Transverse colon (tissue), 3 donors: ENCODE measurements around the gene RIN3.

ENCODE experiments used
- CTCF ChIP-seq, 5 experiments: fragments of 200-600 bp in 3 of 5; fragments of 450-650 bp in 2 of 5; sonication (generic) in 3 of 5; IDR thresholded peaks; 1 replicate in 2 of 5; 2 replicates in 3 of 5; pipeline ENCODE4 v1.5.1; 2016 to 2017; ENCODE audit warnings: antibody characterized with exemption in 5 of 5, inconsistent platforms in 3 of 5, mild to moderate bottlenecking in 2 of 5, moderate library complexity in 1 of 5
- EP300 ChIP-seq: sonication (generic); formaldehyde crosslinking; IDR thresholded peaks from one replicate; pipeline ENCODE4 v1.6.1; 2017; ENCODE audit warnings: antibody characterized with exemption, low read depth
- POLR2A ChIP-seq: fragments of 450-650 bp; IDR thresholded peaks from one replicate; pipeline ENCODE4 v1.6.1; 2016; ENCODE audit warnings: antibody characterized with exemption, mild to moderate bottlenecking, moderate library complexity

GRCh38 chr14:92656306-92657081, 142.9 kb downstream of the RIN3 start:
- TF ChIP-seq CTCF (IDR thresholded peaks at IDR 0.05) (no peak), POLR2A (no peak), EP300 (no peak)
